SK-N-MC (cell line): Measurements from ENCODE around the gene FHOD3.

Experiments used
- EZH2 ChIP-seq: fragments of 200-600 bp; sonication (generic); IDR thresholded peaks from one replicate; pipeline ENCODE4 v1.6.1; 2017; ENCODE audit warnings: antibody characterized with exemption
- FOXP2 ChIP-seq: optimal IDR thresholded peaks from 2 replicates; pipeline ENCODE3; 2011; ENCODE audit warnings: mild to moderate bottlenecking, moderate library complexity; ENCODE audit not compliant: insufficient read depth; ENCODE audit errors: extremely low read length, control extremely low read depth
- POLR2AphosphoS5 ChIP-seq: IDR thresholded peaks from 2 replicates; pipeline ENCODE4 v1.6.1; 2012; ENCODE audit warnings: mild to moderate bottlenecking, low read depth, low read length, borderline replicate concordance

DNA sequence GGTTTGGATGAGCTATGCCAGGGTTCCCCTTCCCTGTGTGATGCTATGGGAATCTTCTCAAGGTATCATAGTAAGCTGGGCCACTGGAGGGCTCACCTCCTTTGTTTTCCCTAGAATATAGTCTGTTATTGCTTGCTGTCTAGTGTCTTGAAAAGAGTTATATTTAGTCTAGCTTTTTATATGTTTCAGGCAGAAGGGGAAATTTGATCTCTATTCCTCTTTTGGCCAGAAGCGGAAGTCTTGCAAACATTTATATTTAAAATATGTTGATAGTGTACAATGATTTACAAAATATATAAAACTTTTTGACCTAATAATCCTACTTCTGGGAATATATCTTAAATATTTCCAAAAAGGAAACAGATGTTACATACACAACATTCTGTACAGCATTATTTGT, 260.7 kb downstream of the FHOD3 start:
- TF ChIP-seq POLR2AphosphoS5 (no peak), FOXP2 (no peak), EZH2 (no peak)
